NCI-H1930 (cell line): ENCODE results near the gene SIGLEC5.
A peak's percentile ranks its signal among the peaks of the same experiment; 100 is the strongest.

Experiments
- DNase-seq, 2 experiments: peaks; one replicate each; lab custom pipeline; 2025; lab: John Stamatoyannopoulos, UW

SIGLEC5 gene

GRCh38 chr19:51587264-51588191 is 42.7 kb downstream of the SIGLEC5 start:
- DNase-seq, result no peak

GRCh38 chr19:51586799-51587198 is 43.4 kb downstream of the SIGLEC5 start:
- DNase-seq, result no peak

GRCh38 chr19:51586103-51586728 is 44.0 kb downstream of the SIGLEC5 start:
- DNase-seq, result no peak

- DNase-seq, result no peak
These were observed 53.4 kb downstream of the SIGLEC5 start for GRCh38 chr19:51576850-51577249.

DNA sequence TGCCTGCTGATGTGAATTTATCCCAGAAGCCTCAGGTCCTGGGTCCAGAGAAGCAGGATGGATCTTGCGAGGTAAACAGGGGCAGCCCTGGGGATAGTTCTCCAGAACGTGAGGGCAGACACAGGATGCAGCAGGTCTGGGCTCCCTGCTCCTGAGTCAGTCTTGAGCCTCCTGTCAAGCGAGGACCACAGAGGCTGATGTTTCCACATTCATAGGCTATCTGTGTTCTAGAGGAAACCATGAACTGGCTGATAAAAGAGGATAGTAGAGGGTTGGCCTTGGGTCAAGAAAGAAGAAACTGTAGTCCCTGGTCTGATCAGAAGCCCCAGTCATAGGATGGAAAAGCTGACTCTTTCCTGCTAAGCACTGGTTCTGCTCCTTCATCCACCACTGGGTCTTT is 56.9 kb downstream of the SIGLEC5 start:
- no peak for DNase-seq

DNA sequence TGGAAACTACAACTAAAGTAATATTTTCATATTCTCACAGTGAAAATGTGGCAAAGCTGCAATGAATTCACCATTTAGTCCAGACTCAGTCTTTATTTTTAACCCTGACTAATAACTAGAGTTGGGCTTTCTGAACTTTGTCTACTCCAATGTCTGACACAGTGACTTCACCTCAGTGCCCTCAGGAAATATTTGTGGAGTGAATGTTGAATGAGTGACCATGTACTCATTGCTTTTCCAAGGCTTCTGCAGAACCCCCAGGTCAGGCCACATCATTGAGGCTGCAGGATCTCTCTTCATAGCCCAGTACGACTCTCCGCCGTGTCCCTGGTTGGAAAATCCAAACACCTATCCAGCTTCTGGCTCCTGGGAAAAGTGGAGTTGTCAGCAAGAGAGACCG is 57.3 kb downstream of the SIGLEC5 start:
- DNase-seq, result no peak

DNA sequence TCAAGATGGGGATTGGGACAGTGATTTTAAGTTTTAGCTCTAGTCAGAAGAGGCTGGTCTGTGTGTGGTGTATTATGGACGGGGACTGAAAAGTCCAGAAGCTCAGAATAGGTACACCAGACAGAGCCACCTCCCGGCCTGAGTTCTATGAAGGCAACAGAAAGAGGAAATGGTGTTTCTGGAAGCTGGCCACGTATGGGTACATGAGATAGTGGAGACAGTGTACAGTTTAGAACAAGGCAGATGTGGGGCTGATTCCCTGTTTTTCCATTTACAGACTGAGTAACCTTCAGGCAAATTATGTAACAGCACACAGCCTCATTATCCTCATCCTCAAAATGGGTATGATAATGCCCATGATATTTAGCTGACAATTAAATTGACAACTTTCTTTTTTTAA is 57.8 kb downstream of the SIGLEC5 start:
- DNase-seq, result no peak

- no peak for DNase-seq
These were observed 58.6 kb downstream of the SIGLEC5 start for GRCh38 chr19:51571599-51571998.

DNA sequence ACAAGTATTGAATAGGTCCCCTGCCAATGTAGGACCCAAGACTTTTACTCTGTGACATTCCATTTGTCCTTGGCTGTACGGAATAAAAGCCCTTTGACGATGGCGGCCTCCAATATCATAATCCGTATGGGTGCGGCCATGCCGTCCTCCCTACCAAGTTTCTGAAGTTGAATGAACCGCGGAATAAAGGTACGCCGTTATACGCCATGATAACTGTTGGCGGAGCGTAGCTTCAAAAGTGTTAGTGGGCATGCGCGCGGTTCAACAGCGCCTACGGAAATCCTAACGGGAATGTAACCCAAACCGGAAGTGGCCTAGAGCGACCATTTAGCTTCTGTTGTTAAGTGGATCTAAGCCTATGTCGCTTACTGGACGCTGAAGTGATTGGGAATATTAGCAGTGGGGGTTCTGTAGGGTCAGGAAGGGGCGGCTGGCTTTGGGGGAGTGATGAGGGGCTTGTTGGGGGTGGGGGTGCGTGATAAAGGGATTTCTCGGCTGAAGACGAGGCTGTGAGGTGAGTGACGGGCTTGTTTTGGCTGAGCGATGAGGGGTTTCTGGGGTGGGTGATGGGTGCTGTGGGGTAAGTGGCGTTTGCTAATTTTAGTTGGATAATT is 59.1 kb downstream of the SIGLEC5 start, which contains the start of gene ZNF175:
Gene ZNF175, plus strand, starts transcription at position 322 of the 614 bp plus-strand sequence. CDS start 2,047 bp downstream, outside the sequence.
- peak; percentile 97 to 98 for DNase-seq

DNA sequence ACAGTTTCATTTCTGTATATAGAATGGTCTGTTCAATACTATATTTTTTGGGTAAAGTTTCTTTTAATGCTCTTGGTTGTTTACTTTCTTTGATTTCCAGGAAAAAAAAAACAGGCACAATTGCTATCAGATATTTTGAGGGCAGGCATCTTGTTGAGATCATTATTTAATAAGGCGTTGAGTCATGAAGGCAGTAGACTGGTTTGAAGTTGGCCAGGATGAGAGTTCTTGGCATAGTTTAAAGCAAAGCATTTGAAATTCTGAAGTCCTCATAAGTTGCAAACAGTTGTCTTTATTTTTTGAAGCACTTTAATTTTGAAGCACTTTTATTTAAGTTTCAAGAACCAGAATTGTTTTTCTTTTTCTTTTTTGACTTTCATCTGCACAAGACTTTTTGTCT is 61.7 kb downstream of the SIGLEC5 start:
- DNase-seq, result no peak

GRCh38 chr19:51567583-51567982 is 62.6 kb downstream of the SIGLEC5 start:
- DNase-seq, result no peak

- DNase-seq, result no peak
These were observed 63.6 kb downstream of the SIGLEC5 start for GRCh38 chr19:51566489-51567100.

GRCh38 chr19:51565583-51565982 is 64.6 kb downstream of the SIGLEC5 start:
- DNase-seq, result no peak

DNA sequence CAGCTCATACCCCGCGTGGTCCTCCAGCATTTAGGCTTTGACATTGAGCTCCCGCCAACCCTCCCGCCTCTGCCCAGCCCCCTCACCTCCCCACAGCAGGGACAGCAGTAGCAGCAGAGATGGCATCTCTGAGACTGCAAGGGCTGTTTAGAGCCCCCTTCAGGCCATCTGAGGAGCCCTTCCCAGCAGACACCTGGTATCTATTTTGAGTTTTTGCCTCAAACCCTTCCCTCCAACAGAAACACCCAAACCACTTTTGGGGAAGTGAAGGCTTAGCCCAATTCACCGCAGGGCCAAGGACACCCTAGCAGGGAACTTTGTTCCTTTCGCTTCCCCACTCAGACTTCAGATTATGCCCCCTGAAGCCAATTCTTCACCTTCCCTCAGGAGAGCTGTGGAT is 65.4 kb downstream of the SIGLEC5 start:
- no peak for DNase-seq
